ENCODE measurements around the gene YWHAE. TPM values are rescaled to one million over a fixed set of nuclear protein-coding genes. Genes with fewer than 3 reads are reported as not detected.

The YWHAE gene
- total RNA-seq, 1 experiment from 2014 or later: 1,282 TPM

- Histone ChIP-seq H3K14ac (ENCODE audit: insufficient read depth, low read length) (no peak overlapping the region), H2BK12ac (ENCODE audit: insufficient read length, low read depth, low read length) (no peak overlapping the region), H3K79me1 (ENCODE audit: insufficient read depth, low read depth, low read length, poor library complexity, severe bottlenecking) (peaks cover 4% of the 10 kb centered on the region), H3K79me2 (ENCODE audit: insufficient read depth, low read length) (peaks cover 75% of the 10 kb centered on the region), H2BK15ac (ENCODE audit: low read depth, low read length) (no peak overlapping the region), H3K23ac (ENCODE audit: insufficient read length, low read depth, low read length) (no peak overlapping the region), H2BK120ac (ENCODE audit: low read depth, low read length, poor library complexity, severe bottlenecking) (no peak overlapping the region), H3K56ac (ENCODE audit: insufficient read length, low read depth, low read length) (no peak overlapping the region), H3K4ac (ENCODE audit: low read depth, low read length) (no peak overlapping the region), H2BK5ac (ENCODE audit: insufficient read length, low read length) (no peak overlapping the region), H3K27me3 (ENCODE audit: insufficient read depth, low read length) (no peaks in the 10 kb centered on the region), H4K8ac (replicated peaks; ENCODE audit: insufficient read length, low read depth, low read length) (no peak overlapping the region), H3K4me1 (ENCODE audit: insufficient read depth, low read length) (no peaks in the 10 kb centered on the region; the same call in 1 of the 2 replicates), H3T11ph (ENCODE audit: low read length) (no peak overlapping the region), H3K18ac (ENCODE audit: insufficient read length, low read depth, low read length) (no peak overlapping the region), H2AFZ (ENCODE audit: low read length) (no peak overlapping the region), H3K27ac (ENCODE audit: insufficient read length, low read depth, low read length) (no peak overlapping the region), H3K23me2 (ENCODE audit: insufficient read length, low read depth, low read length, poor library complexity, severe bottlenecking) (no peaks in the 10 kb centered on the region), H4K20me1 (ENCODE audit: control insufficient read depth, insufficient read depth, insufficient read length) (no peaks in the 10 kb centered on the region), H2AK5ac (ENCODE audit: insufficient read length, low read length) (no peak overlapping the region), H4K91ac (ENCODE audit: insufficient read length, low read depth, low read length) (no peak overlapping the region), H4K5ac (ENCODE audit: insufficient read length, low read depth, low read length) (no peak overlapping the region), H3K9ac (ENCODE audit: extremely low read depth, insufficient read length, low read length) (no peak overlapping the region), H2BK20ac (ENCODE audit: low read depth, low read length, poor library complexity, severe bottlenecking) (no peak overlapping the region), H3K4me2 (ENCODE audit: insufficient read depth, insufficient read length, low read length) (no peak overlapping the region), H3K9me3 (ENCODE audit: control insufficient read depth, low read depth, low read length) (no peaks in the 10 kb centered on the region)
- DNase-seq: no peak
- Mint-ChIP-seq H3K4me3 (no peak overlapping the region), H3K4me1 (peaks cover 40 to 52% of the 10 kb centered on the region in 2 experiments), H3K27ac (peak overlapping the region in 2 of 3 experiments; percentile 38 to 90; a peak in 3 of 7 replicates), H3K27me3 (ENCODE audit: low read depth) (no peaks in the 10 kb centered on the region), H3K9me3 (no peaks in the 10 kb centered on the region), H3K36me3 (ENCODE audit: insufficient read depth in 1 of 3, low read depth in 3 of 3) (peaks cover 3 to 31% (median 23%) of the 10 kb centered on the region in 3 experiments; a peak in 6 of 7 replicates)
- no CpG with 5 or more reads among the region's 17 CpGs for WGBS (ENCODE audit: extremely low coverage, insufficient read length, low lambda C conversion rate)
- no peak for TF ChIP-seq CTCF (conservative IDR thresholded peaks at IDR 0.05)
Observed at GRCh38 chr17:1371893-1372590, 28.0 kb downstream of the YWHAE start.

Measured in H9 (cell line).